ENCODE results near the gene NCOA1. TPM values are rescaled to one million over a fixed set of nuclear protein-coding genes. Genes with fewer than 3 reads are reported as not detected.
"Not testable (repeated sequence)": the region's sequence is repeated elsewhere in the genome, so short reads cannot be mapped to it uniquely, and the experiment has no call there.

NCOA1 gene
- total RNA-seq, 1 donor from 2014 or later: 12.0 TPM

DNA sequence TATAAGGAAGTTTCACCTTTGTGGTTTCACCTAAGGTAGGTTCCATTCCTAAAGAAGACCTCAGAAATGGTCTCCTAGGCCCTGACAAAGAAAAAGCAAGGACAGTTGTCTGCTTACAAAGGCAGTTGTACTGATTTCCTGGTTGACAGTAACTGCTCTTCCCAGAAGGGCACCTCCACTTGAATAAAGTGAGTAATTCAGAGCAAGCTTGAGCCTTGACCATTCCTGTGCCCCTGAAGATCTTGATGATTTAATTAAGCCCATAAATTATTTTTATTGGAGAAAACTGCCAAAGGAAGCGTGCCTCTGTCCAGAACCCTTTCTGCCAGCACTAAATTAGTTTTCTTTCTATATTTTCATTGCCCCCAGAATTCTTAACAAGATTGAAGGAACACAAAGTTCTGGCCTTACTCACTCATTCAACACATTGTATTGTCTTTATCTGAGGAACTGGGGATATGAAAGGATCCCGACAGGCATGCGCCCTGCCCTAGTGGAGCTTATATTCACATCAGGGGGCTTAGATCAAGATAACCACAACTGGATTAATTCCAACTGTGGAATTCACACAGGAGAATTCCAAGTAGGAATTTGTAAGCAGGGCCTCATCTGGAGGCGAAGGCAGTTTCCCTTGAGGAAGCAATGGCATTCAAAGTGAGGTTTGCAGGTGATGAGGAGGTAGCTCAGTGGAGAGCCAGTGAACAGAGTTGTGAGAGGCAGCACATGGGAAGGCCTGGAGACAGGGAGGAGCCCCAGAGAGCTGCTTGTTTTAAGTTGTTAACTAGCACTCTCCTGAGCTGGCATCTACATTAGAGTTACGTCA, 280.9 kb downstream of the NCOA1 start:
- DNase-seq (ENCODE audit: extremely low read depth, low read depth, low spot score): no peak

DNA sequence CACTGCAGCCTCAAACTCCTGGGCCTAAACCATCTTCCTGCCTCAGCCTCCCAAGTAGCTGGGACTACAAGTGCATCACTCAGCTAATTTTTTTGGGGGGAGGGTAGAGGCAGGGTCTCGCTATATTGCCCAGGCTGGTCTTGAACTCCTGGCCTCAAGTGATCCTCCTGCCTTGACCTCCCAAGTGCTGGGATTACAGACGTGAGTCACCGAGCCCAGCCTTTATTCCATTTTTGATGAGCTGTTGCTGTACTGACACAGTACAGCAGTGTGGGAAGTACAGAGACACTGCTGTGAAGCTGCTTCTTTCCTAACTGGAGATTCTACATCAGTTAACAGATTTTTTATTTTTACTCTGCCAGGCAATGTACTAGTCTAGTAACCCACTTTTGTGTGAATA, 283.3 kb downstream of the NCOA1 start:
- no peak for DNase-seq (ENCODE audit: extremely low read depth, low read depth, low spot score)

DNA sequence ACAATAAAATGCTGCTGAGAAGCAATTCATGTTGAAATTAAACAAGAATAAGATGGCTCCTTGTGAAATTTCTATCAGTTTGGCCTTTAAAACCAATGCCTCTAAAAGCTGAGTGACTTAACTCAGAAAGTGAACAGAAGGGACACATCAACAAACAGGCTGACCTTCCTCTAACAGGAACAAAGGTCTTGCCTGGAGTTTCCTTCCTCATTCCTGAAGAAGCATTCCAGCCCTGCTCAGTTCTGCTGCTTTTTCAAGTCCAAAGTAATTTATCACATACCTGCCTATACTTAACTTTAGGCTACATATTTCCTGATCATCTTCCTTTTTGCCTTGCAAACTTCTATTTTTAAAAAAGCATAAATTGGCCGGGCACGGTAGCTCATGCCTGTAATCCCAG, 288.1 kb downstream of the NCOA1 start:
- no peak for DNase-seq (ENCODE audit: extremely low read depth, low read depth, low spot score)

DNA sequence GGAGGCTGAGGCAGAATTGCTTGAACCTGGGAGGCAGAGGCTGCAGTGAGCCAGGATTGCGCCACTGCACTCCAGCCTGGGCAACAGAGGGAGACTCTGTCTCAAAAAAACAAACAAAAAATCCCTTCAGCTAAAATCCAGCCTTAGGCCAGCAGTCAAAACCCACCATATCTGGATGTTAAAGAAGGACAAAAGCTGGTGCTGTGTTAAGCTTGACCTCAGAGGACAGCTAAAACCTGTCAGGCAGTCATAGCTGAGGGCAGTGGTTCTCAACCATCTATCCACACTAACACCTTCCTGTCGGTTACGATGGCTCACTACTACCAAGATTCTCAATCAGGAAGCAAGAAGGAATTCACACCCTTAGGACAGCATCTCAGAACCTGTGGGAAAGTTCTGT, 292.6 kb downstream of the NCOA1 start:
- no peak for DNase-seq (ENCODE audit: extremely low read depth, low read depth, low spot score)

DNA sequence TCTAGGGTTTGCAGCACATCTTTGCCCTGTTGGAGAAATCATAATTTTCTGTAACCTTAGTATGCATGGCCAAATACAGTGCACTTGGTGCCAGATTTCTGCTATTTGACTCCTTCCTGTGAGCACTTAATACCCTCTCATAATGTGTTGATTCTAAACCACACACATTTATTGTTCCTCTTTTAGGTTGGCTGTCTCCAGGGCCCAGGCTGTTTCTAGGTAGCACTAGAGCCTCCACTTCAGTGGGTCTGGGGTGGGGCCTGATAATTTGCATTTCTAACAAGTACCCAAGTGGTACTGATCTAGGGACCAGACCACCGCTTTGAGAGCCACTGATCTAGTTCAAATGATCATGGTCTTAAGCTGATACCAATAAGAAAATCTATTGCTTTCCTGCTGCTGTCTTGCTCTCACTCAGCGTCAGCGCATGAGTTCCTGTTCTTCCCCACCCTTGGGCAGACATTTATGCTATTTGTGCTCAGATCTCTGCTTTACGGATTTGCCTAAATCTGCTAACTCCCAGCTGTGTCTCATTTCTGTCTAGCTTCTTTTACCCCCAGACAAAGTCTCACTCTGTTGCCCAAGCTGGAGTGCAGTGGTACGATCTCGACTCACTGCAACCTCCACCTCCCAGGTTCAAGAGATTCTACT, 294.7 kb downstream of the NCOA1 start:
- no peak for DNase-seq (ENCODE audit: extremely low read depth, low read depth, low spot score)

DNA sequence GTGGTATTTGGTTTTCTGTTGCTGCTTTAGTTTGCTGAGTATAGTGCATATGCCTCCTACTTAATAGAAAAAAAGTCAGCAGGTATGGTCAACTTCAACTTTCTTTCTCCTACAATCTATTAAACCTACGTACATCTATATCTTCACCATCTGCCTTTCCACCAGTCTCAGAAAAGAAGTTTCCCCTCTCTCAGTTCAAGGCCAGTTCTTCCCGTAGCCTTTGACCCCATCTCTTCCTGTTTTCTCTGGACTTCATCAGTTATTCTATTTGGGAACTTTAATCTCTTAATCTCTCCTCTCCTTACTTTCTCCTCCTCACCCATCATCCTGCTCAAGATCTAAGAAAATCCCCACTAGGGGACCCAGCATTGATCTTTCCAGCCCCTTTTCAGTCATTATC, 296.5 kb downstream of the NCOA1 start:
- DNase-seq (ENCODE audit: extremely low read depth, low read depth, low spot score): no peak

DNA sequence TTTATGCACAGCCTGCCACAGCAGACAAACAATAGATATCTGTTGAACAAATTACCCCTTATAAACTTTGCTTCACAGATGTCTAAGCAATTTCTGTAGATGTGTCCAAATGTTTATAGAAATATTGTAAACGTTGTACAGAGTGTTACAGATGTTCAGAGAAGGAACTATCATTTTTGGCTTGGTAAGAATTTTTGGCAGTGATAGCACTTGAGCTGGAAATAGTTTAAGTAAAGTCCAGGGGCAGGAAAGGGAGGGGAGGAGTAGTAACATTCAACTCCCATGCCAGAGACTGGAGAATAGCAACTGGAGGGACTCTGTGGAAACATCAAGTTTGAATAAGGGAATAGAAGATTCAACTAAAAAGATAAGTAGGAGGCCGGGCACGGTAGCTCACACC, 297.8 kb downstream of the NCOA1 start:
- no peak for DNase-seq (ENCODE audit: extremely low read depth, low read depth, low spot score)

DNA sequence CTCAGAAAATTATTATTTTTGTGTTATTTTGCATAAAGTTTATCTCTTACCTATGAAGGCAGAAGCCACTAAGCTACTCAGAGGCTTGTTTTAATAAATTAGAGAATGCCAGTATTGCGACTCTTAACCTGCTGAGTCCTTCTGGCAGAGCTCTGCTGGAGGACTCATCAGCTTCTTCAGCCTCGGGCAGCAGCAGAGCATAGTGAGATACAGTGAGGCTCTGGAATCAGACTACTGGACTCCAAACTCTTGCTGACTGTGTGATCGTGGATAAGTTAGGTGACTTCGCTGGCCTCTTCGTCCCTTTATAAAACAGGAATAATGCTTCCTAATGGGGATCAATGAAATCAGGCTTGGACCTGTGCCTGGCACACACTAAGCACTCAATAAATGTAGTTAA, 300.4 kb downstream of the NCOA1 start:
- no peak for DNase-seq (ENCODE audit: extremely low read depth, low read depth, low spot score)

DNA sequence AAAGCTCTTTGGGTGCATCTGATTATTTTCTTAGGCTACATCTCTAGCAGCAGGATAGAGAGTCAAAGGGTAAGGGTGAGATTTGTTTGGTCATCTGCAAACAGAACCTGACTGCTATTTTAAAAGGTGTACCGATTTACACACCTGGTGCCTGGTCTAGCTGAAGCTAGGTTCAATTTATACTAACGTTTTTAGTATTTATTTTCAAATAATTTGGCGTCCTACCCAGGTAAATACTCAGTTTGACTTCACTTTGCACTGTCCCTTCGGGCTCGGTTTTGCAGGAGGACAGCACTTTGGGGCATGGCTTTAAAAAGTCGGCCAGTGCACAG, 301.5 kb downstream of the NCOA1 start:
- no peak for DNase-seq (ENCODE audit: extremely low read depth, low read depth, low spot score)

DNA sequence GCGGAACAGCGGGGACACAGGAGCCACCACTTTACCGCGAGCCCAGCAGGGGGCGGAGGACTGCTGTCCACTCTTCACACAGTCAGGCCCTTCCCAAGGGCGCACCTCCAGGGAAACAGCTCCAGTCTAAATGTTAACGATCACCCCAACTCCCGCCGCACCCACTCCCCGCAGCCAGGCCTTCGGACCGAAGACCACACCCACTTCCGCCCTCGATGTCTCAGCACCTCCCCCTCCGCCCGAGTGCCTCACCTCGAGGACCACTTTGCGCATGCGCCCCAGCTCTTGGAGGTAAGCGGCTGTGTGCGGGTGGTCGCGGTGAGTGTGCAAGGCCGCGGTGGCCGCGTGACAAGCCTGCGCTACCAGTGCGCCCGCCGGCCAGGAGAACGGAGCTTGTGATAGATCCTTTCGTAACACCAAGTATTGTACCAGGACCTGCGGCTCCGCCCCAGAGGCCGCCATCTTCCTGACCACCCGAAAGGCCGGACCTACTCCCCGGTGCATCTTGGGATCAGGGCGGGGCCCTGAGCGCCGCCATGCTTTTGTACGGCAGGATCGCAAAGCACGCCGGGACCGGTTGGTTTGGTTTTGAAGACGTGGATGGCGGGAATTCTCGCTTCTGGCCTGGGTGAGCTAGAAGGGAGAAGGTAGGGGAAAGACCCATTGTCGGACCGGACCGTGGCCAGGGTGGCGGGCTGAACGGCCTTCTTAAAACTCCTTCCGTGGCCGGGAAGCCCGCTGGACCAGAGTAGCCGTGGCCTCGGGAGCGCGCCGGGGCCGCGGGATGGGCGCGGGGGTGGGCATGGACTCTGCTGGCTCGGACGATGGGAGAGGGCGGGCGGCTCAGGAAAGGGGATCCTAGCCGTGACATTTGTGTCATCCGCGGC, 302.1 kb downstream of the NCOA1 start, which contains the start of the genes CENPO and PTRHD1:
TSS of gene CENPO (plus strand) at position 552 of the 887 bp plus-strand sequence. CDS start 495 bp downstream, outside the sequence.
TSS of gene PTRHD1 (minus strand) at position 518 of the 887 bp plus-strand sequence. CDS start at position 504, 14 bp downstream.
- peak; percentile 74 for DNase-seq (ENCODE audit: extremely low read depth, low read depth, low spot score)

DNA sequence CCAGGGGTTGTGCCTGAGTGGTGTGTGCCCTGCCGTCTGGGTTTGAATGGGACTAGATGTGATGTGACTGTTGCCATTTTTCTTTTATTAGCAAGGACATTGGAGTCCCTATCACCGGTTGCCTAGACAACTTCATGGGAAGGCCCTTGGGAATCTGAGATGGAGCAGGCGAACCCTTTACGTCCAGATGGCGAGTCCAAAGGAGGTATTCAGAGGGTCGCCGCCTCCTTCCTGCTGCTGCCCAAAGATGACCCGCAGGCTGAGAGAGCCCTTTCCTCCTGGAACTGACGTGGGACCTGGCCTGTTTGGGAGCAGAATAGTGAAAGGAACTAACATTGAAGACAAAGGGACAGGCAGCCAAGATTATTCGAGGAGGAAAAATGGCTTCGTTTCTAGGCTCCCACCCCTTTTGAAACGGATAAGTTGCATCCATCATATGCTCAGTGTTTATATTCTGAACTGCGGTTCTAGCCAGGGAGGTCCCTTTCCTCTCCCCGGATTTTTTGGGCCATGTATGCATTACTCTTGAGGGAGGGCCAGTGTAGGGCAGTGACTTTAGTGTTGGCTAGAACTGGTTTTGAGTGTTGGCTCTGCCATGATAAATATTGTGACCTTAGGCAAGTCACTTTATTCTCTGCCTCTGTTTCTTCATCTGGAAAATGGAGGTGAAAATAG, 302.8 kb downstream of the NCOA1 start:
- no peak for DNase-seq (ENCODE audit: extremely low read depth, low read depth, low spot score)

DNA sequence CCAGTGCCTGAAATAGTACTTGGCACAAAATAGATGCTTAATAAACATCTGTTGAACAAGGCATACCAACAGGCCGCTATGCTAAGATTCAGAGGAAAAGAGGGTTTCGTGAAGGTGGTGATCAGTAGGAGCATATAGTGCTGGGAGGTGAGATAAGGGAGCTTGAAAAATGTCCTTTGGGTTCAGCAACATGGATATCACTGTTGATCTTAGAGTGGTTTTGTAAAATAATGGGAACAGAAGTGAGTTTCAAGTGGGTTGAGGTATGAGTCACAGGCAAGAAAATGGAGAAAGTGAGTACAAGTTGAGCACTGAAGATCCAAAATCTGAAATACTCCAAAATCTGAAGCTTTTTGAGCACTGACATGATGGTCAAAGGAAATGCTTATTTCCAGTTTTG, 306.6 kb downstream of the NCOA1 start:
- no peak for DNase-seq (ENCODE audit: extremely low read depth, low read depth, low spot score)

DNA sequence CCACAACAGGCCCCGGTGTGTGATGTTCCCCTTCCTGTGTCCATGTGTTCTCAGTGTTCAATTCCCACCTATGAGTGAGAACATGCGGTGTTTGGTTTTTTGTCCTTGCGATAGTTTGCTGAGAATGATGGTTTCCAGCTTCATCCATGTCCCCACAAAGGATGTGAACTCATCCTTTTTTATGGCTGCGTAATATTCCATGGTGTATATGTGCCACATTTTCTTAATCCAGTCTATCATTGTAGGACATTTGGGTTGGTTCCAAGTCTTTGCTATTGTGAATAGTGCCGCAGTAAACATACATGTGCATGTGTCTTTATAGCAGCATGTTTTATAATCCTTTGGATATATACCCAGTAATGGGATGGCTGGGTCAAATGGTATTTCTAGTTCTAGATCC, 309.4 kb downstream of the NCOA1 start:
- not testable (repeated sequence) for DNase-seq (ENCODE audit: extremely low read depth, low read depth, low spot score)

DNA sequence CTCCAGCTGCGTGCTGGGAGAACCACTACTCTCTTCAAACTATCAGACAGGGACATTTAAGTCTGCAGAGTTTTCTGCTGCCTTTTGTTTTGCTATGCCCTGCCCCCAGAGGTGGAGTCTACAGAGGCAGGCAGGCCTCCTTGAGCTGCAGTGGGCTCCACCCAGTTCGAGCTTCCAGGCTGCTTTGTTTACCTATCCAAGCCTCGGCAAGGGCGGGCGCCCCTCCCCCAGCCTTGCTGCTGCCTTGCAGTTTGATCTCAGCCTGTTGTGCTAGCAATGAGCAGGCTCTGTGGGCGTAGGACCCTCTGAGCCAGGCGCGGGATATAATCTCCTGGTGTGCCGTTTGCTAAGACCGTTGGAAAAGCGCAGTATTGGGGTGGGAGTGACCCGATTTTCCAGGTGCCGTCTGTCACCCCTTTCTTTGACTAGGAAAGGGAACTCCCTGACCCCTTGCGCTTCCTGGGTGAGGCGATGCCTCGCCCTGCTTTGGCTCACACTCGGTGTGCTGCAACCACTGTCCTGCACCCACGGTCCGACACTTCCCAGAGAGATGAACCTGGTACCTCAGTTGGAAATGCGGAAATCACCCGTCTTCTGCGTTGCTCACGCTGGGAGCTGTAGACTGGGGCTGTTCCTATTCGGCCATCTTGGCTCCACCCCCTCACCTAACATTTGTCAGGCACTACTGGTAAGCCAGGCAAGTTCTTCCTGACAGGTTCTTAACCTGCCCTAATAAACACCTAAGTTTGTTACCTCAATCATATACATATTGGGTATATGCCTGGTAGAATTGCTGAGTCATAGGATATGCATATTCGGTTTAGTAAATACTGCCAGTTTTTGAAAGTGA, 315.0 kb downstream of the NCOA1 start:
- not testable (repeated sequence) for DNase-seq (ENCODE audit: extremely low read depth, low read depth, low spot score)

DNA sequence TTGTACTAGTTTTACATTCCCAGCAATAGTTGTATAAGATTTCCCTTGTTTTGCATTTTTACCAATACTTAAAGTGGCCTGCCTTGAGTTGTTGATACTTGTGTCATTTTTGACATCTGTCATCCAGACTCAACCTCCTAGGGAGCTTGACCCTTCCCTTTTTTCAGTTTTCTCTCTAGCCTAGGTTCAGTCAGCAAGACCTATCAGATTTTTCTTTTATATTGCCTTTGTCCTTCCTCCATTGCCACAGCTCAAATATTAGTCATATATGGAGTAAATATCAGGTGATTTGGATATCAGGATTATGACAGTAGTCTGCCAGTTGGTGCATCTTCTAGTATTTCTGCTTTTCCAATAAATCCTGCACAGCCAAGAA, 315.6 kb downstream of the NCOA1 start:
- no peak for DNase-seq (ENCODE audit: extremely low read depth, low read depth, low spot score)

DNA sequence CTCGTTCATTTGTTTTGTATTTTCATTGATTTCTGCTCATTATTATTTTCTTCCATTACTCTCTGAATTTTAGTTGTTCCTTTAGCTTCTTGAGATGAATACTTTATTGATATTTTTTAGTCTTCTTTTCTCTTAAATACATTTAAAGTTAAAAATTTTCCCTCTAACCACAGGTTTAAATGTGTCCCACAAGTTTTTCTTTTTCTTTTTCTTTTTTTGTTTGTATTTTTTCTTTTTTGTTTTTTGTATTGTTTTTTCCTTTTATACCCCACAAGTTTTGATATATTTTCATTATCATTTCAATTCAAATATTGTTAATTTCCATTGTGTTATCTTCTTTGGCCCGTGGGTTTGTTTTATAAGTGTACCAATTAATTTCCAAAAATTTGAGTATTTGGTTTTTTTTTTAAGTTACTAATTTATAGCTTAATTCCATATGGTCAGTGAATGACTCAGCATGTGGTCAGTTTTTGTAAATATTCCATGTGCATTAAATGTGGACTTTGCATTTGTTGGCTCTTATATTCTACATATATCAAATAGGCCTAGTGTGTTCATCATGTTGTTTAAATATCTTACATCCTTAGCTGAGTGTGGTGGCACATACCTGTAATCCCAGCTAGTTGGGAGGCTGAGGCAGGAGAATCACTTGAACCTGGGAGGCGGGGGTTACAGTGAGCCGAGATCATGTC, 318.4 kb downstream of the NCOA1 start:
- no peak for DNase-seq (ENCODE audit: extremely low read depth, low read depth, low spot score)

DNA sequence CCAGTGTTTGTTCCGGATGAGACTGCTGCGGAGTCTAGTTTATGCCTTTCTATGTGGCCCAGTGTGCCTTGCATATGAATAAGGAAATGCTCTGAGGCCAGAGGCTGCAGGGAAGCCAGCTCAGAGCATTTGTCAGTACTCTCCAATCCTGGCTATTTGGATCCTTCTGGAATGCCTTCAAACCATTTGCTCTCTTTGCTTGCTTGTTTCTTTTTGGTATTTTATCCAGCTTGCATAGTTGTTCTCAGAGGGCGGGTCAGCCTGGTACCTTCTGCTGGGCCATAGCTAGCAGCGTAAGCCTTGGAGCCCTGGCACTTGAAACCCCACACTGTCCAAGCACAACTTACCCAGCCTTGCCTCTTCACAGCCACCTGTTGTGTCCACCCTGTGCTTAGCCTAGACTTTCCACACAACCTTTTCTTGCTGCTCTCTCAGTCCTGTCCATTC, 322.7 kb downstream of the NCOA1 start:
- no peak for DNase-seq (ENCODE audit: extremely low read depth, low read depth, low spot score)

DNA sequence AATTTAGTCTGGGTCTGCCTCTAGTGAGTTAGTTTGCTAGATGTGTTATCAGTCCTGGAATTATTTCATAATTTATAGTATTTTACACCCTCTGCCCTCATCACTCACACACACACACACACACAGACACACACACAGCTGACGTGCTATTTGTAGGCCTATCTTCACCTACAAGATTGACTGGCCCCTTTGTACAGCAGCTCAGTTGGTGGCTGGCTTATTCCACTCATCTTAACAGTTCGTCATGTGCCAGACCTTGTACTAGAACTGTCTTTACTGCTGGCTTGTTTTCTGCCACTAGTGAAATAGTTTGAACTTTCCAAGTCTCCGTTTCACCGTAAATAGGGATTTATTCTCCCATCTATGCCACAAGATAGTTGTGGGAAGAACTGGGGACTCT, 323.5 kb downstream of the NCOA1 start:
- no peak for DNase-seq (ENCODE audit: extremely low read depth, low read depth, low spot score)

DNA sequence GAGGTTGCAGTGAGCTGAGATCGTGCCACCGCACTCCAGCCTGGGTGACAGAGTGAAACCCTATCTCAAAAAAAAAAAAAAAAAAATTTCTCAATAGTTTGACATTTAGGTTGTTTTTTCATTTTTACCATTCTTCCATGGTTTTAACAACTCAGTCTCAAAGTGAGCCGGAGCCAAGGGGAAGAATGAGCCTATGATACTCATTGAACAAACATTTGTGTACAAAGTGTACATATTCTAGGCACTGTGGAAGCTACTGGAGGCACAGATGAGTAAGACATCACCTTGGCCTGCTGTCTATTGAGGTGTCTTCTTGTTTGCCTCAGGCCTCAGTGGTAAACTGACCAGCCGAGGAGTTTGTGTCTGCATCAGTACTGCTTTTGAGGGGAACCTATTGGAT, 324.1 kb downstream of the NCOA1 start:
- DNase-seq (ENCODE audit: extremely low read depth, low read depth, low spot score): no peak

Measured in glomerular endothelial cell (primary cell).